Activated B cell treated with CpG ODN at 0.5 μM for 24 hours (primary cell): ENCODE measurements around the gene AGRN. TPM values are rescaled to one million over a fixed set of nuclear protein-coding genes. Genes with fewer than 3 reads are reported as not detected.

Source experiments
- ATAC-seq: fragments of 200-7000 bp; cut with Tn5 transposase; one replicate; pipeline ENCODE4 v1.10.0; 2021; ENCODE audit warnings: low read depth, mild to moderate bottlenecking, moderate library complexity
- CTCF ChIA-PET: fragments of 350-600 bp; sonication (Branson Sonifier 250); formaldehyde crosslinking; loops from one replicate; lab custom pipeline; 2021; ENCODE audit warnings: antibody characterized with exemption; lab: Charles Lee
- POLR2A ChIA-PET: fragments of 350-600 bp; sonication (Branson Sonifier 250); formaldehyde crosslinking; loops from one replicate; lab custom pipeline; 2021; ENCODE audit warnings: antibody characterized with exemption; lab: Charles Lee
- DNase-seq: peaks from one replicate; pipeline ENCODE4 v3.0.0; 2022
- H3K27ac Mint-ChIP-seq: one replicate; pipeline ENCODE4 v1.8.0; 2020; ENCODE audit warnings: mixed read lengths
- H3K27me3 Mint-ChIP-seq: one replicate; pipeline ENCODE4 v1.8.0; 2021; ENCODE audit warnings: mixed read lengths
- H3K36me3 Mint-ChIP-seq: one replicate; pipeline ENCODE4 v1.8.0; 2021; ENCODE audit warnings: low read depth, mixed read lengths
- H3K4me1 Mint-ChIP-seq: one replicate; pipeline ENCODE4 v1.8.0; 2021; ENCODE audit warnings: mixed read lengths
- H3K4me3 Mint-ChIP-seq: one replicate; pipeline ENCODE4 v1.8.0; 2020; ENCODE audit warnings: mild to moderate bottlenecking, mixed read lengths
- H3K9me3 Mint-ChIP-seq: one replicate; pipeline ENCODE4 v1.8.0; 2020; ENCODE audit warnings: mixed read lengths
- intact Hi-C: fragments of 100-400 bp; cut with micrococcal nuclease; formaldehyde crosslinking; loops from one replicate; pipeline ENCODE4 v1.15.1; 2024
- total RNA-seq: library from RNA; stranded (reverse); gene quantifications from 2 replicates; pipeline ENCODE4 v1.2.3, GENCODE V29; 2022
- TF ChIP-seq, protein P1 (sequence below): fragments of 200-600 bp; IDR thresholded peaks from one replicate; pipeline ENCODE4 v1.8.0; 2022; ENCODE audit warnings: antibody characterized with exemption, mild to moderate bottlenecking

AGRN gene
- total RNA-seq, 1 donor from 2014 or later = 27.1 TPM

DNA sequence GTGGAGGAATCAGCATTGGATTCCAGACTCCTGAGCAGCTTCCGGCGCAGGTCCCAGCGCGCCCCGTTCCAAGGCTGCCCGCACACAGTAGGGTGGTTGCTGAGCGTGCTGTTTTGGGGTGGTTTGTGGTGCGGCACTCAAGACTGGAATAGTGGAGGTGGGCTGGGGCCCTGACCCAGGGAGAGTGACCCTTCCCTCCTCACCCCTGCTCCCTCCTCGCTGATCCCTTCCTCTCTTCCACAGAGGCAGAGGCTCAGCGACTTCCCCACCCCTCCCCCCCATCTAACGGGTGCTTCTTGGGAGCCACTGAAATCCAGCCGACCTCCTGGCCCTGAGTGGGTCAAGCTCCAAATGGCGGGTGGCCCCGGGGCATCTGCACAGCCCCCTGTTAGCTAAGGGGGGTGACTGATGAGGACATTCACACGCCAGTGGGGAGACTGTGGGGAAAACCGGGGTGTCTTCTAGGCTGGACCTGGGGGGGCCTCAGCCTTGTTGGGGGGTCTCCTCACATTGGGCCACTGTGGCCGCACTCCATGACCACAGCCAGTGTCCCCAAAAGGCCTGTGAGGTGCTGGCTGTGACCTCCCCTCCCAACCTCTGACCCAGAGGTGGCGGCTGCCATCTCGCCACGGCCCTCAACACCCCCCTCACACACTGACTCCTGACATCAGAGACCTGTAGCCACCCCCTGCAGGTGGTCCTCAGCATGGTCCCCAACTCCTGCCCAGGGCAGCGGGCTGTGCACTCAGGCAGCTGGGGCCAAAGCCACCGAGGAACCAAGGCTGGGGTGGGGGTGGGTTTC, 16.1 kb upstream of the AGRN start:
- ATAC-seq = no peak
- POLR2A ChIA-PET = interaction anchor here (1.0 kb wide), 1 partner anchor 10 kb away, joined by 3 read pairs; no protein-coding TSS in a partner anchor

DNA sequence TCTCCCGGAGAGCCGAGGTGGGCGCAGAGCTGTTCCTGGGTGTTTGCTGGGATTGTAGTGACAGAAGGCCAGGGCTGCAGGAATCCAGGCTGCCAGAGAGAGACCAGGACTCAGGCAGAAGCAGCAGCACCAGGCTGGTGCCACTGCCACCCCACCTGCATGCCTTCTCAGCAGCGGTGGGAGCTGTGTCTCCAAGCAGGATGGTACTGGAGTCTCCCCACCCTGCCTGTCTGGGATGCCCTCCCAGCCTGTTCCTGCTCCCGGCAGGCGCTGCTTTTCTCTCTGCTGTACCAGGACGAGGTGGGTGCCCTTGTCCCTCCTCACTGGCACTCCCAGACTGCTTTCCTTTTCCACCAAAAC, 15.5 kb upstream of the AGRN start:
- intact Hi-C loops = no loop called here
- H3K9me3 Mint-ChIP-seq = no peaks in the 10 kb centered on the region
- H3K27ac Mint-ChIP-seq = no peak overlapping the region
- TF ChIP-seq, protein P1, sequence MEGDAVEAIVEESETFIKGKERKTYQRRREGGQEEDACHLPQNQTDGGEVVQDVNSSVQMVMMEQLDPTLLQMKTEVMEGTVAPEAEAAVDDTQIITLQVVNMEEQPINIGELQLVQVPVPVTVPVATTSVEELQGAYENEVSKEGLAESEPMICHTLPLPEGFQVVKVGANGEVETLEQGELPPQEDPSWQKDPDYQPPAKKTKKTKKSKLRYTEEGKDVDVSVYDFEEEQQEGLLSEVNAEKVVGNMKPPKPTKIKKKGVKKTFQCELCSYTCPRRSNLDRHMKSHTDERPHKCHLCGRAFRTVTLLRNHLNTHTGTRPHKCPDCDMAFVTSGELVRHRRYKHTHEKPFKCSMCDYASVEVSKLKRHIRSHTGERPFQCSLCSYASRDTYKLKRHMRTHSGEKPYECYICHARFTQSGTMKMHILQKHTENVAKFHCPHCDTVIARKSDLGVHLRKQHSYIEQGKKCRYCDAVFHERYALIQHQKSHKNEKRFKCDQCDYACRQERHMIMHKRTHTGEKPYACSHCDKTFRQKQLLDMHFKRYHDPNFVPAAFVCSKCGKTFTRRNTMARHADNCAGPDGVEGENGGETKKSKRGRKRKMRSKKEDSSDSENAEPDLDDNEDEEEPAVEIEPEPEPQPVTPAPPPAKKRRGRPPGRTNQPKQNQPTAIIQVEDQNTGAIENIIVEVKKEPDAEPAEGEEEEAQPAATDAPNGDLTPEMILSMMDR = no peak
- ChIA-PET POLR2A (interaction anchor here (1.0 kb wide), 1 partner anchor 9 kb away, joined by 3 read pairs; no protein-coding TSS in a partner anchor), CTCF (no interaction called here)
- no peak for ATAC-seq
- H3K36me3 Mint-ChIP-seq = no peaks in the 10 kb centered on the region
- peaks cover 41% of the 10 kb centered on the region for H3K27me3 Mint-ChIP-seq
- peaks cover 23% of the 10 kb centered on the region for H3K4me1 Mint-ChIP-seq
- DNase-seq = no peak
- no peak overlapping the region for H3K4me3 Mint-ChIP-seq

More for the DNA sequence above, 16.1 kb upstream of the AGRN start:
- Mint-ChIP-seq H3K27ac (no peak overlapping the region), H3K4me1 (peaks cover 21% of the 10 kb centered on the region), H3K9me3 (no peaks in the 10 kb centered on the region), H3K36me3 (no peaks in the 10 kb centered on the region), H3K4me3 (no peak overlapping the region), H3K27me3 (peaks cover 36% of the 10 kb centered on the region)
- intact Hi-C loops = loop anchor here (2.0 kb wide), 1 partner anchor 15 kb away; no protein-coding TSS in a partner anchor
- DNase-seq = no peak
- TF ChIP-seq, protein P1 = no peak
- CTCF ChIA-PET = no interaction called here

- no peak overlapping the region for H3K27ac Mint-ChIP-seq
- H3K9me3 Mint-ChIP-seq = no peaks in the 10 kb centered on the region
- intact Hi-C loops = no loop called here
- POLR2A ChIA-PET = no interaction called here
- DNase-seq (no peak), ATAC-seq (no peak)
- H3K36me3 Mint-ChIP-seq = no peaks in the 10 kb centered on the region
- TF ChIP-seq, protein P1 = no peak
- no peak overlapping the region for H3K4me3 Mint-ChIP-seq
- peaks cover 22% of the 10 kb centered on the region for H3K4me1 Mint-ChIP-seq
- H3K27me3 Mint-ChIP-seq = peaks cover 41% of the 10 kb centered on the region
- CTCF ChIA-PET = no interaction called here
Observed at GRCh38 chr1:1004780-1005697, 14.9 kb upstream of the AGRN start.

GRCh38 chr1:1005774-1006304, 14.1 kb upstream of the AGRN start:
- Mint-ChIP-seq H3K36me3 (no peaks in the 10 kb centered on the region), H3K27ac (no peak overlapping the region), H3K27me3 (peaks cover 38% of the 10 kb centered on the region), H3K4me1 (peaks cover 19% of the 10 kb centered on the region), H3K4me3 (no peak overlapping the region), H3K9me3 (no peaks in the 10 kb centered on the region)
- POLR2A ChIA-PET = no interaction called here
- DNase-seq (no peak), ATAC-seq (no peak)
- TF ChIP-seq, protein P1 = no peak
- intact Hi-C loops = no loop called here
- CTCF ChIA-PET = no interaction called here
